ENCODE measurements around the gene NPAS4.
A peak's percentile ranks its signal among the peaks of the same experiment; 100 is the strongest.

NPAS4 gene

GRCh38 chr11:66408488-66409214 lies 12.2 kb upstream of the NPAS4 start:
- FAIRE-seq = peak; percentile 99
- TF ChIP-seq POLR2A (IDR thresholded peaks at IDR 0.05; ENCODE audit: low read depth, low read length) = no peak
- no peak for TF ChIP-seq POLR2AphosphoS5 (IDR thresholded peaks at IDR 0.05; ENCODE audit: low read depth, low read length)
- DNase-seq (ENCODE audit: insufficient read length) = peak; percentile 93

- FAIRE-seq (no peak), DNase-seq (ENCODE audit: insufficient read length) (no peak)
- no peak for TF ChIP-seq TAF1 (IDR thresholded peaks at IDR 0.05; ENCODE audit: borderline replicate concordance, low read depth, low read length)
- no peak for TF ChIP-seq POLR2AphosphoS5 (IDR thresholded peaks at IDR 0.05; ENCODE audit: low read depth, low read length)
- no peak for TF ChIP-seq POLR2A (IDR thresholded peaks at IDR 0.05; ENCODE audit: low read depth, low read length)
These were observed 11.6 kb upstream of the NPAS4 start for GRCh38 chr11:66409226-66409625.

- TF ChIP-seq POLR2AphosphoS5 (IDR thresholded peaks at IDR 0.05; ENCODE audit: low read depth, low read length) = no peak
- TF ChIP-seq TAF1 (IDR thresholded peaks at IDR 0.05; ENCODE audit: borderline replicate concordance, low read depth, low read length) = no peak
- TF ChIP-seq POLR2A (IDR thresholded peaks at IDR 0.05; ENCODE audit: low read depth, low read length) = no peak
- FAIRE-seq = no peak
- no peak for DNase-seq (ENCODE audit: insufficient read length)
These were observed 10.6 kb upstream of the NPAS4 start for GRCh38 chr11:66410191-66410590.

- no peak for DNase-seq (ENCODE audit: insufficient read length)
- TF ChIP-seq POLR2A (IDR thresholded peaks at IDR 0.05; ENCODE audit: low read depth, low read length) (no peak), TAF1 (IDR thresholded peaks at IDR 0.05; ENCODE audit: borderline replicate concordance, low read depth, low read length) (no peak), POLR2AphosphoS5 (IDR thresholded peaks at IDR 0.05; ENCODE audit: low read depth, low read length) (no peak)
- no peak for FAIRE-seq
These were observed 9.5 kb upstream of the NPAS4 start for GRCh38 chr11:66411323-66411722.

GRCh38 chr11:66412110-66412509 lies 8.7 kb upstream of the NPAS4 start:
- FAIRE-seq (no peak), DNase-seq (ENCODE audit: insufficient read length) (no peak)
- no peak for TF ChIP-seq TAF1 (IDR thresholded peaks at IDR 0.05; ENCODE audit: borderline replicate concordance, low read depth, low read length)
- TF ChIP-seq POLR2AphosphoS5 (IDR thresholded peaks at IDR 0.05; ENCODE audit: low read depth, low read length) = no peak
- no peak for TF ChIP-seq POLR2A (IDR thresholded peaks at IDR 0.05; ENCODE audit: low read depth, low read length)

- DNase-seq (ENCODE audit: insufficient read length) (no peak), FAIRE-seq (no peak)
- TF ChIP-seq POLR2A (IDR thresholded peaks at IDR 0.05; ENCODE audit: low read depth, low read length) = no peak
- TF ChIP-seq TAF1 (IDR thresholded peaks at IDR 0.05; ENCODE audit: borderline replicate concordance, low read depth, low read length) = no peak
- no peak for TF ChIP-seq POLR2AphosphoS5 (IDR thresholded peaks at IDR 0.05; ENCODE audit: low read depth, low read length)
These were observed 7.7 kb upstream of the NPAS4 start for GRCh38 chr11:66413167-66413566.

- TF ChIP-seq TAF1 (IDR thresholded peaks at IDR 0.05; ENCODE audit: borderline replicate concordance, low read depth, low read length) = no peak
- no peak for TF ChIP-seq POLR2AphosphoS5 (IDR thresholded peaks at IDR 0.05; ENCODE audit: low read depth, low read length)
- no peak for TF ChIP-seq POLR2A (IDR thresholded peaks at IDR 0.05; ENCODE audit: low read depth, low read length)
- DNase-seq (ENCODE audit: insufficient read length) (no peak), FAIRE-seq (no peak)
These were observed 6.5 kb upstream of the NPAS4 start for GRCh38 chr11:66414120-66414934.

- no peak for FAIRE-seq
These were observed 5.4 kb upstream of the NPAS4 start for GRCh38 chr11:66415423-66415822.

GRCh38 chr11:66417000-66417399 lies 3.8 kb upstream of the NPAS4 start:
- FAIRE-seq (no peak), DNase-seq (ENCODE audit: insufficient read length) (no peak)
- TF ChIP-seq TAF1 (IDR thresholded peaks at IDR 0.05; ENCODE audit: borderline replicate concordance, low read depth, low read length) (no peak), POLR2AphosphoS5 (IDR thresholded peaks at IDR 0.05; ENCODE audit: low read depth, low read length) (no peak)

More at GRCh38 chr11:66415423-66415822, 5.4 kb upstream of the NPAS4 start:
- no peak for DNase-seq (ENCODE audit: insufficient read length)
- TF ChIP-seq POLR2AphosphoS5 (IDR thresholded peaks at IDR 0.05; ENCODE audit: low read depth, low read length) = no peak
- no peak for TF ChIP-seq POLR2A (IDR thresholded peaks at IDR 0.05; ENCODE audit: low read depth, low read length)
- no peak for TF ChIP-seq TAF1 (IDR thresholded peaks at IDR 0.05; ENCODE audit: borderline replicate concordance, low read depth, low read length)

GRCh38 chr11:66418168-66418985 lies 2.5 kb upstream of the NPAS4 start:
- DNase-seq (ENCODE audit: insufficient read length) (no peak), FAIRE-seq (no peak)
- TF ChIP-seq POLR2A (IDR thresholded peaks at IDR 0.05; ENCODE audit: low read depth, low read length) = no peak
- TF ChIP-seq POLR2AphosphoS5 (IDR thresholded peaks at IDR 0.05; ENCODE audit: low read depth, low read length) = no peak
- TF ChIP-seq TAF1 (IDR thresholded peaks at IDR 0.05; ENCODE audit: borderline replicate concordance, low read depth, low read length) = no peak

GRCh38 chr11:66418986-66419308 lies 1.9 kb upstream of the NPAS4 start:
- TF ChIP-seq POLR2AphosphoS5 (IDR thresholded peaks at IDR 0.05; ENCODE audit: low read depth, low read length) (no peak), POLR2A (IDR thresholded peaks at IDR 0.05; ENCODE audit: low read depth, low read length) (no peak), TAF1 (IDR thresholded peaks at IDR 0.05; ENCODE audit: borderline replicate concordance, low read depth, low read length) (no peak)
- FAIRE-seq = no peak
- DNase-seq (ENCODE audit: insufficient read length) = no peak

All from GM12892 (cell line).